GM18526 (cell line): ENCODE results near the gene ZSCAN4.

Experiments
- POLR2A ChIP-seq: IDR thresholded peaks from 3 replicates; pipeline ENCODE4 v1.6.1; 2011; ENCODE audit not compliant: insufficient read length; ENCODE audit errors: extremely low read depth

ZSCAN4 gene

GRCh38 chr19:57709616-57710015, 40.9 kb downstream of the ZSCAN4 start:
- TF ChIP-seq POLR2A, result no peak

GRCh38 chr19:57712222-57712621, 43.5 kb downstream of the ZSCAN4 start:
- TF ChIP-seq POLR2A, result no peak

- no peak for TF ChIP-seq POLR2A
Measured at GRCh38 chr19:57719424-57719823, 50.7 kb downstream of the ZSCAN4 start.

GRCh38 chr19:57719901-57720519, 51.3 kb downstream of the ZSCAN4 start:
- no peak for TF ChIP-seq POLR2A

GRCh38 chr19:57720878-57721277, 52.1 kb downstream of the ZSCAN4 start:
- TF ChIP-seq POLR2A, result no peak
